NCI-H2171 (cell line): Measurements from ENCODE around the gene ELN.
"Not testable (repeated sequence)": the region's sequence is repeated elsewhere in the genome, so short reads cannot be mapped to it uniquely, and the experiment has no call there.

ENCODE experiments used
- DNase-seq: peaks from one replicate; lab custom pipeline; 2025; lab: John Stamatoyannopoulos, UW

ELN gene

GRCh38 chr7:74027683-74028320, at the start of gene ELN:
TSS of gene ELN (plus strand) at chr7:74028173. CDS start at chr7:74028188, 15 bp downstream.
- DNase-seq, result no peak

- DNase-seq, result peak; percentile 95
Measured at GRCh38 chr7:73978661-73979563, 49.1 kb upstream of the ELN start.

DNA sequence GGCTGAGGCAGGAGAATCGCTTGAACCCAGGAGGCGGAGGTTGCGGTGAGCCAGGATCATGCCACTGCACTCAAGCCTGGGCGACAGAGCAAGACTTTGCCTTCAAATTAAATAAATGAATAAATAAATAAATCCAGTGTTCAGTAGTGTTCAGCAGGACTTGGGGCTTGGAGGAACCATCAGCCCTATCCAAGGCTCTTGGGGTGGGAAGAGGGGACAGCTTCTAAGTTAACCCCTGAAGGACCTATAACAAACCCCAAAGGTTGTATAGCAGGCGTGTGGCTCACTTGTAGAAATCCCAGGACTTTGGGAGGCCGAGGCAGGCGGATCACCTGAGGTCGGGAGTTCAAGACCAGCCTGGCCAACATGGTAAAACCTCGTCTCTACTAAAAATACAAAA, 48.3 kb upstream of the ELN start:
- not testable (repeated sequence) for DNase-seq

DNA sequence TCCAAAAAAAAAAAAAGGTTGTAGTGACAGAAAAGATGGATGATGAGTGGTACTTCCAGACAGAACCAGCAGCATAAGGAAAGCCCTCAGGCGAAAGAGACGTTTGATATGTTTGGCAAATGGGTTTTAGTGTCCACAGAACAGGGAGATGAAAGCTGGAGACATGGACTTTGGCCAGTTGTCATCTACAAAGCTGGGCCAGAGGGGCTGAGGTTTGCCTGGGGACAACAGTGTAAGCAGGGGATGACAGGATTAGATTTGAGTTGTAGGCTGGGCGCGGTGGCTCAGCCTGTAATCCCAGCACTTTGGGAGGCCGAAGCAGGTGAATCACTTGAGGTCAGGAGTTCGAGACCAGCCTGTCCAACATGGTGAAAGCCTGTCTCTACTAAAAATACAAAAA, 47.8 kb upstream of the ELN start:
- DNase-seq, result no peak

DNA sequence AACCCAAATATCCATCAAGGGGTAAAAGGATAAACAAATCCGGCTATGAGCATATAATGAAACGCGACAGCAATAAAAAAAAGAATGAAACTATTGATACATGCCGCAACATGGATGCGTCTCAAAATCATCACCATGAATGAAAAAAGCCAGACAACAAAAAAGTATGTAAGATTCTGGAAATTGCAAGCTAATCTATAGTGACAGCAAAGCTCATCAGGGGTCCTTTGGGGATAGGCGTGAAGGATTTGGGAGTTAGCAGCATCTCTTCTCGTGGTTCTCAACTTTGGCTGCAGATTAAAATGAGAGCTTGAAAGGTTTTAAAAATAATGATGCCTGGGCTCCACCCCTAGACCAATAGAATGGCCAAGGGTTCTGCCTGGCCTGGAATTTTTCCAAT, 46.0 kb upstream of the ELN start:
- no peak for DNase-seq

DNA sequence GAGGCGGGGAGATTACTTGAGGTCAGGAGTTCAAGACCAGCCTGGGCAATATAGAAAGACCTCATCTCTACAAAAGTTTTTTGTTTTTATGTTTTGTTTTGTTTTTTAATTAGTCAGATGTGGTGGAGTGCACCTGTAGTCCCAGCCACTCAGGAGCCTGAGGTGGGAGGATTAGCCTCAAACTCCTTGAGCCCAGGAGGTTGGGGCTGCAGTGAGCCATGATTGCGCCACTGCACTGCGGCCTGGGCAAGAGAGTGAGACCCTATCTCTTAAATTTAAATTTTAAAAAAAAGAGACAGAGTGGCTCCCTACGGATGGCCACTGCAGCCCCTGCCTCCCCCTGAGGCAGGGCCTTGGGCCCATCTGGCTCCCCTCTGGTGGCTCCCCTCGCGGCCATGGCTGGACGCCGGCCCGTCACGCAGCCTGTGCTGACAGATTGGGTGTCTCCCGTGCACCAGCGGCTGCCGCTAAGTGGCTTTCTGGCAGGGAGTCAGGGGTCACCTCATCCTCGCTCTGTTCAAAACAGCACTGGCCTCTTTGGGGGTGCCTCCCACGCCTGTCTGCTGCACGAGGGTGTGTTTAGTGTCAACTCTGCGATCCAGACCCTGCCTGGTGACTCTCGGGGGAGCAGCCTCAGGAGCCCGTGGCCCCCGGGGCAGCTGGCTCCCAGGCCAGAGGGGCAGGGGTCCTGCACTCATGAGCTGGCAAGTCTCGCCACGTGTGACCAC, 44.4 kb upstream of the ELN start:
- no peak for DNase-seq

DNA sequence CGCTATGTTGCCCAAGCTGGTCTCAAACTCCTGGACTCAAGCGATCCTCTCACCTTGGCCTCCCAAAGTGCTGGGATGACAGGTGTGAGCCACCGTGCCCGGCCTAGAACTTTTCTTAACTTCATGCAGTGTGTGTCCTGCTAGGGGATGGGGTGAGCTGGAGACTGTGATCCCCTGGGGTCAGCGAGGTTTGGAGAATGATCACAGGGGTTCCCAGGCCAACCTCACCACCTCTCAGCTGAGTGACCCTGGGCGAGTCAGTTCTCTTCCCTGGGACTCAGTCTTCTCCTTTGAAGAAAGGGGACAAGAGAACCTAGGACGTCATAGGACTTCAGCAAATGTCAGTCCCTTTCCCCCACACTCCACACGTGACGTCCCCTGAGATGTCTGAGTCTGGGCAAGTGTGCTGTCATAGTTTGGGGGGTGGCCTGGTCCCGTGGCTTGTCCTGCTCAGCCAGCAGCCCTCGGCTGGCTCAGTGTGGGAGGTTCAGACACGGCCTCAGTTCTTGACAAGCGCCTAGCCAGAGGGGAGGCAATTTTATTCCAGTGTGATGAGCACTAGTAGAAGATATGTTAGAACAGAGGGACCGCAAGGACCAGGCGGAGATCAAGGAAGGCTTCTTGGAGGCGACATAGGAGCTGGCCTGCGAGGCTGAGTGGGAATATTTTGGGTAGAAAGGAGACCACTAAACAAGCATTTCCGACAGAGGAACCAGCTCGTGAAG, 43.3 kb upstream of the ELN start:
- no peak for DNase-seq

GRCh38 chr7:73985737-73986141, 42.2 kb upstream of the ELN start:
- DNase-seq, result no peak

DNA sequence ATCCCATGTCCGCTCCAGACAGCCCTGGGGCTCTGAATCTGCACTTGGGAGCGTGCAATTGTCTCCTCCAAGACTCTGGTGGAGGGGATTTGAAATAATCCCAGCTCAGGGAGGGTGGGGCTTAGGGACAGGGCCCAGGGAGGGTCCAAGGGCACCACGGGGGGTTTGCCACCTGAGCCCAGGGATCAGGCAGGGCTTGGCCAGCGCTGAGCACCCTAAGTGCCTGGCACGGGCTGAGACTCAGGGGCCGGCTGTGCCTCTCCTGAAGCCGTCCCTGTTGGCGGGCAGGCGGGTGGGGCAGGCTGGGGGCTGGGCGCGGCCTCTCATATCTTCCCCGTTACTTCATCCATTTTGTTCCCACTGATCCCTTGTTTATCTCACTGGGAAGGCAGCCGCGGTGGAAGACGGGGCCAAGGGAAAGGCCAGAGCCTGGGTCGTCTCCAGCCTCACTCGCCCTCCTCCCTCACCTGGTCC, 41.8 kb upstream of the ELN start:
- no peak for DNase-seq

DNA sequence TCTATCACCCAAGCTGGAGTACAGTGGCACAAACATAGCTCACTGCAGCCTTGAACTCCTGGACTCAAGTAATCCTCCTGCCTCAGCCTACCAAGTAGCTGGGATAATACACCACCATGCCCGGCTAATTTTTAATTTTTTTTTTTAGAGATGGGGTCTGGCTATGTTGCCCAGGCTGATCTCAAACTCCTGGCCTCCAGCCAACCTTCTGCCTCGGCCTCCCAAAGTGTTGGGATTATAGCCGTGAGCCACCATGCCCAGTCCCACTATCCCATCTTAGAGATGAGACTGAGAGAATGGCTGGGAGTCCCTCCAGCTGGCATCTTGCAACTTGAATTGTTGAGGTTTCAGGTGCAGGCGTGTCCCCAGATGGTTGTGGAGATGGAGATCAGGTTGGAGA, 40.7 kb upstream of the ELN start:
- DNase-seq, result no peak

GRCh38 chr7:73988197-73988596, 39.8 kb upstream of the ELN start:
- DNase-seq, result no peak

GRCh38 chr7:73991522-73992100, 36.4 kb upstream of the ELN start:
- no peak for DNase-seq

- DNase-seq, result no peak
Measured at GRCh38 chr7:73992101-73992562, 35.8 kb upstream of the ELN start.

GRCh38 chr7:73994023-73994422, 34.0 kb upstream of the ELN start:
- DNase-seq, result no peak

- DNase-seq, result no peak
Measured at GRCh38 chr7:73994761-73995160, 33.2 kb upstream of the ELN start.

DNA sequence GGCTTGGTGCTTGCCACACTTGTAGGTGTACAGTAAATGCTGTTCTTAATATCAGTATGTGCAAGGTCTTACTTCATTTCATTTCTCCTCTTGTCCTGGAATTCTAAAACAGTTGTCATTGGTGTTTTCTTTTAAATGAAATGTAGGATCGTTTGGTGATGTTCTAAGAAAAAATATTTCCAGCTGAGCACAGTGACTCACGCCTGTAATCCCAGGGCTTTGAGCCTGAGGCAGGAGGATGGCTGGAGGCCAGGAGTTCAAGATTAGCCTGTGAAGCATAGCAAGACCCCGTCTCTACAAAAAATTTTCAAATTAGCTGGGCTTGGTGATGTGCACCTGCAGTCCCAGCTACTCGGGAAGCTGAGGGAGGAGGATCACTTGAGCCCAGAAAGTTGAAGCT, 32.6 kb upstream of the ELN start:
- no peak for DNase-seq

DNA sequence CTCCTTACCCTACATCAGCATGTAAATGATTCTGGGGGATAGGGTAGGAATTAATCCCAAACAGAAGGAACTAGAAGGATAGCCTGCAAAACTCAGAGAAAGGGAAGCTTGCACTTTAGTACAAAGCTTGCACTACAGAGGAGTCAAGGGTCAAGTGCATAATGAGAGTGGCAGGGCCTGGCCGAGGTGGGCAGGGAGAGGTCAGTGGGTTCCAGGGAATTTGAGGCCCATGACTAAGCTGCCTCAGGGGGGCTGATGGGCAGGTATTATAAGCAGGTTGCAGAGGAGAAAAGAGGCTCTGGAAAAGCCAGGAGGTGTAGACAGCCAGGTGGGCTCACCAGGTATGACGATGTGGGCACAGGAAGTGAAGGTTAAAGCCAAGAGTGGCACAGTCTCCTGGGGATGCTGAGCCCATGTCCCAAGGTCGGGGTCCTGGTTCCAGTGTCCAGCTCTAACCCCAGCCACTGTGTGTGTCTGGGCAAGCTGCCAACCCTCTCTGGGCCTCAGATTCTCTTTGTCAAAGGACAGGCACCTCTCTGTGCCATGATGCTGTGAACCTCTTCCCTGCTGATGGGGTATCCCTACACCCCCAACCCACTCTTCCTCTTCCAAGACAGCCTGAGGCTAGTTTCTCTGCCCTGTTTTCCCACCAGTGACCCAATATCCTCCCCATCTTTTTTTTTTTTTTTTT, 32.0 kb upstream of the ELN start:
- no peak for DNase-seq

DNA sequence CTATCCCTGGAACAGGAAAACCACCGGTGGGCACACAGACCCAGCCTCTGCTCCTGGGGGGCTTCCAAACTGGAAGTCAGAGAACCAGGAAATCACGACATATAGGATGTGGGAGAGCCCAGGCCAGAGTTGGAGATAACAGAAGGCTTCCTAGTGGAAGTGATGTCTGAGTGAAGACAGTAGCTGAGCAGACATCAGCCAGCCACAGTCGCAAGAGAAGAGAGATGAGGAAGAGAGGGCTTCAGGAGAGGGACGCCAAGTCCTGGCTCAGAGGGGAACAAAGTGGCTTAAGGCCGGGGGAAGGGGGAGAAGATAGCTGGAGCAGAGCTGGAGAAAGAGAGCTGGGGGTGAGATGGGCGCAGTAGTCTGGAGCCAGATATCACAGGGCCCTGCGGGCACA, 30.9 kb upstream of the ELN start:
- no peak for DNase-seq

- DNase-seq, result no peak
Measured at GRCh38 chr7:73999664-74000435, 28.1 kb upstream of the ELN start.

DNA sequence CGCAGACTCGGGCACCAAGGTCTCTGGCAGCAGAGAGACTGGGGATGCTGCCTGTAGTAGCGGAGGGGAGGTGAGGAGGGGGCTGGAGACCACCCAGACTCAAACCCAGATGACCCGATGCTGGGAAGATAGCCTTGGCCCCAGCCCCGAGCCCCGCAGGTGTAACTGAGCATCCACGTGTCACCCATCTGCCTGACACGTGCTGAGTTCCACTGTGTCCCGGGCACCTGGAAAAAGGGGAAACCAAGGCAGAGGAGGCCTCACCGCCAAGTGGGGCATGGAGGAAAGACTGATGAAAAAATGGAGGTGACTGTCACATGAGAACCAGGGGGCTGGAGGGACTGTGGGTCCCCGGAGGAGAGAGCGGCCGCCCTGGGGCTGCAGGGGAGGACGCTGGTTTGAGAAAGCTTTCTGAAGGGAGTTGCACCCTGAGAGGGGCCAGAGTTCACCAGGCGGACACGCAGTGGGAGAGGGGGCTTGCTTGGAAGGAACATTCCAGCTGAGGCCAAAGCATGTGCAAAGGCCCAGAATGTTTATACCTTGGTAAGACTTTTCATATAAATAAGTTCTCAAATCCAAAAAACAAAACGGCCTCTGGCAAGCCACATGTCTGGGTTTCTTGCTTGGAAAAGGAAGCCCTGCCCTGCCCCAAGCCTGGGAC, 27.4 kb upstream of the ELN start:
- DNase-seq, result no peak
